Dendritic cell treated with granulocyte-macrophage colony-stimulating factor and Interleukin-4, amounts not matched to agents 40 ng/mL and 50 ng/mL, for 4 days (primary cell): Measurements from ENCODE around the gene KDM6B.
"Not testable (repeated sequence)": the region's sequence is repeated elsewhere in the genome, so short reads cannot be mapped to it uniquely, and the experiment has no call there.

Experiments
- H3K27ac Mint-ChIP-seq: one replicate; pipeline ENCODE4 v1.8.0; 2022; ENCODE audit warnings: mild to moderate bottlenecking, mixed read lengths
- H3K27me3 Mint-ChIP-seq: one replicate; pipeline ENCODE4 v1.8.0; 2022; ENCODE audit warnings: mild to moderate bottlenecking, mixed read lengths
- H3K36me3 Mint-ChIP-seq: one replicate; pipeline ENCODE4 v1.8.0; 2022; ENCODE audit warnings: low read depth, mixed read lengths
- H3K4me1 Mint-ChIP-seq: one replicate; pipeline ENCODE4 v1.8.0; 2022; ENCODE audit warnings: low read depth, mixed read lengths
- H3K4me3 Mint-ChIP-seq: one replicate; pipeline ENCODE4 v1.8.0; 2022; ENCODE audit warnings: mild to moderate bottlenecking, moderate library complexity, mixed read lengths
- H3K9me3 Mint-ChIP-seq: one replicate; pipeline ENCODE4 v1.8.0; 2022; ENCODE audit warnings: mixed read lengths
- intact Hi-C: fragments of 100-400 bp; cut with micrococcal nuclease; formaldehyde crosslinking; loops from one replicate; pipeline ENCODE4 v1.15.0; 2022

Gene KDM6B

DNA sequence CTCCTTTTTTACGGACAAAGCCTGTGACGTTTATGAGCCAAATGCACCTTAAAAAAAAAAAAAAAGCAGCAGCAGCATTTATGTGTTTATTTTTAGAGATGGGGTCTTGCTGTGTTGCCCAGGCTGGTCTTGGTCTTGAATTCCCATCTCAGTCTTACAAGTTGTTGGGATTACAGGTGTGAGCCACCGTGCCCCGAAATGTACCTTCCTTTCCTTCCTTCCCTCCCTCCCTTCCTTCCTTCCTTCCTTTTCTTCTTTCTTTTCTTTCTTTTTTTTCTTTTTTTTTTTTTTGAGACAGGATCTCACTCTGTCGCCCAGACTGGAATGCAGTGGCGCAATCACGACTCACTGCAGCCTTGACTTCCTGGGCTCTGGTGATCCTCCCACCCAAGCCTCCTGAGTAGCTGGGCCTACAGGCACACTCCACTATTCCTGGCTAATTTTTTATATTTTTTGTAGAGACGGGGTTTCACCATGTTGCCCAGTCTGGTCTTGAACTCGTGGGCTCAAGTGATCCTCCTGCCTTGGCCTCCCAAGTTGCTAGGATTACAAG is 24.1 kb upstream of the KDM6B start:
- peaks cover 15% of the 10 kb centered on the region for H3K27me3 Mint-ChIP-seq
- not testable (repeated sequence) for H3K9me3 Mint-ChIP-seq, H3K27ac Mint-ChIP-seq, H3K4me3 Mint-ChIP-seq, H3K36me3 Mint-ChIP-seq
- intact Hi-C loops, result loop anchor here (10.0 kb wide), 1 partner anchor 65 kb away; no protein-coding TSS in a partner anchor
- H3K4me1 Mint-ChIP-seq, result peaks cover 14% of the 10 kb centered on the region

- no peaks in the 10 kb centered on the region for H3K9me3 Mint-ChIP-seq
- H3K4me1 Mint-ChIP-seq, result peaks cover 14% of the 10 kb centered on the region
- H3K4me3 Mint-ChIP-seq, result no peak overlapping the region
- intact Hi-C loops, result loop anchor here (10.0 kb wide), 1 partner anchor 66 kb away; no protein-coding TSS in a partner anchor
- H3K36me3 Mint-ChIP-seq, result no peaks in the 10 kb centered on the region
- H3K27me3 Mint-ChIP-seq, result peaks cover 8% of the 10 kb centered on the region
- H3K27ac Mint-ChIP-seq, result no peak overlapping the region
Measured at GRCh38 chr17:7811251-7811650, 22.8 kb upstream of the KDM6B start.

- no peak overlapping the region for H3K4me3 Mint-ChIP-seq
- no peaks in the 10 kb centered on the region for H3K36me3 Mint-ChIP-seq
- peaks cover 1% of the 10 kb centered on the region for H3K27me3 Mint-ChIP-seq
- no peak overlapping the region for H3K27ac Mint-ChIP-seq
- H3K4me1 Mint-ChIP-seq, result peaks cover 5% of the 10 kb centered on the region
- H3K9me3 Mint-ChIP-seq, result no peaks in the 10 kb centered on the region
- intact Hi-C loops, result loop anchor here (10.0 kb wide), 1 partner anchor 70 kb away; no protein-coding TSS in a partner anchor
Measured at GRCh38 chr17:7814969-7815368, 19.0 kb upstream of the KDM6B start.

DNA sequence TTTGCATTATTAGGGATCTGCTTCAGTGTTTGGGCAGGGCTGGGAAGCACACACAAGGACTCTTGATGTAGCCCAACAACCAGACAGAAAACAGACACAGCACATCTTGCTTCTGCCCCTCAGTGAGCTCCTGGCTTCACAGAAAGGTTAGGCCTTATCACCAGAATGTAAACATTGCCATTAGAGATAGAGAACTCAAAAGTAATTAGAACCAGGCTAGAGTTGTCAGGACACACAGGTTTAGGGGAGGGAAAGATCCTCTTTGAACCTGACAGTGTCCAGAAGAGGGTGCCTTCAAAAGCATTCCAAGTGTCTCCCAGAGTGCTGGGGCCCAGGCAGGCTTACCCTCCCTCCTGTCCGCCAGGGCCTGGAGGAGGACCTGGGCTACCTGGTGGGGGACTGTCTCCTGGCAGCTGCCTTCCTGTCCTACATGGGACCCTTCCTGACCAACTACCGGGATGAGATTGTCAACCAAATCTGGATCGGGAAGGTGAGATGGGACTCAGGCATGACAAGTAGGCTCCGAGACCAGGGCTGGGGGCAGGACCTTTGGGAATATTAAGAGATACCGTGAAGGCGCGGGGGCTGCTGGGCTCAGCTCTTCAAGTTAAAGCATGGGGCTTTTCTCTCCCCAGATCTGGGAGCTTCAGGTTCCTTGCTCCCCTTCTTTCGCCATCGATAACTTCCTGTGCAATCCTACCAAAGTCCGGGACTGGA is 16.9 kb upstream of the KDM6B start:
- intact Hi-C loops, result loop anchor here (10.0 kb wide), 1 partner anchor 72 kb away; no protein-coding TSS in a partner anchor
- no peak overlapping the region for H3K27ac Mint-ChIP-seq
- H3K4me1 Mint-ChIP-seq, result no peaks in the 10 kb centered on the region
- H3K9me3 Mint-ChIP-seq, result no peaks in the 10 kb centered on the region
- H3K36me3 Mint-ChIP-seq, result no peaks in the 10 kb centered on the region
- peaks cover 6% of the 10 kb centered on the region for H3K27me3 Mint-ChIP-seq
- H3K4me3 Mint-ChIP-seq, result no peak overlapping the region

- Mint-ChIP-seq H3K36me3 (no peaks in the 10 kb centered on the region), H3K4me1 (no peaks in the 10 kb centered on the region), H3K4me3 (no peak overlapping the region), H3K27me3 (peaks cover 6% of the 10 kb centered on the region), H3K27ac (no peak overlapping the region), H3K9me3 (no peaks in the 10 kb centered on the region)
- intact Hi-C loops, result loop anchor here (10.0 kb wide), 1 partner anchor 73 kb away; no protein-coding TSS in a partner anchor
Measured at GRCh38 chr17:7817643-7817964, 16.4 kb upstream of the KDM6B start.

GRCh38 chr17:7818026-7818425 is 16.0 kb upstream of the KDM6B start:
- Mint-ChIP-seq H3K27ac (no peak overlapping the region), H3K27me3 (peaks cover 6% of the 10 kb centered on the region)

DNA sequence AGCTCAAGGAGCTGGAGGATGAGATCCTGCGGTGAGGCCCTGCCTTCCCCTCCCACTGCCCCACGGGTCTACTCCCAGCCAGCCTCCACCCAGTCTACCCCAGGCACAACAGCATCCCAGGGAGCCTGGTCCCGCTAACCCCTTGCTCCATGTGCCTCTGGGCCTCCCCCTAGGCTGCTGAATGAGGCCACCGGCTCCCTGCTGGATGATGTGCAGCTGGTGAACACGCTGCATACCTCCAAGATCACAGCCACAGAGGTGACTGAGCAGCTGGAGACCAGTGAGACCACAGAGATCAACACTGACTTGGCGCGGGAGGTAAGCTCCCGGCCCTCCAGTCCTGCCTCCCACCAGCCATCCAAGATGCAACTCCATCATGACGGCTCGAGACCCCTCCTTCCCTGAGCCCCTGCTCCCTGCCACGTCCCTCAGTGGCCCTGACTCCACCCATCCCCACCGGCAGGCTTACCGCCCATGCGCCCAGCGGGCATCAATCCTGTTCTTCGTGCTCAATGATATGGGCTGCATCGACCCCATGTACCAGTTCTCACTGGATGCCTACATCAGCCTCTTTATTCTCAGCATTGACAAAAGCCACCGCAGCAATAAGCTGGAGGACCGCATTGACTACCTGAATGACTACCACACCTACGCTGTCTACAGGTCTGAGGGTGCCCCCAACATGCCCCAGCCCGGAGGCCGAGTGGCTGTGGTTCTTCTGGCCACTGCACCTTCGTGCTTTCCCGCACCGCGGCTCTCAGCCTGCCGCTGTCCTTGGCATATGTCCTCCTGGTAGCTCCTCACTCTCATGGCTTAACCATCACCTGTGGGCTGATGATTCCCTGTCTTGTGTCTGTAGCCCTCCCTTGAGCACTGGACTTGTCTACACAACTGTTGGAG is 15.0 kb upstream of the KDM6B start:
- Mint-ChIP-seq H3K27me3 (peaks cover 11% of the 10 kb centered on the region), H3K9me3 (no peaks in the 10 kb centered on the region), H3K4me1 (no peaks in the 10 kb centered on the region), H3K27ac (no peak overlapping the region), H3K4me3 (no peak overlapping the region), H3K36me3 (no peaks in the 10 kb centered on the region)
- intact Hi-C loops, result loop anchor here (10.0 kb wide), 1 partner anchor 74 kb away; no protein-coding TSS in a partner anchor

More at GRCh38 chr17:7818026-7818425, 16.0 kb upstream of the KDM6B start:
- Mint-ChIP-seq H3K9me3 (no peaks in the 10 kb centered on the region), H3K4me3 (no peak overlapping the region), H3K36me3 (no peaks in the 10 kb centered on the region), H3K4me1 (no peaks in the 10 kb centered on the region)
- intact Hi-C loops, result loop anchor here (10.0 kb wide), 1 partner anchor 73 kb away; no protein-coding TSS in a partner anchor

DNA sequence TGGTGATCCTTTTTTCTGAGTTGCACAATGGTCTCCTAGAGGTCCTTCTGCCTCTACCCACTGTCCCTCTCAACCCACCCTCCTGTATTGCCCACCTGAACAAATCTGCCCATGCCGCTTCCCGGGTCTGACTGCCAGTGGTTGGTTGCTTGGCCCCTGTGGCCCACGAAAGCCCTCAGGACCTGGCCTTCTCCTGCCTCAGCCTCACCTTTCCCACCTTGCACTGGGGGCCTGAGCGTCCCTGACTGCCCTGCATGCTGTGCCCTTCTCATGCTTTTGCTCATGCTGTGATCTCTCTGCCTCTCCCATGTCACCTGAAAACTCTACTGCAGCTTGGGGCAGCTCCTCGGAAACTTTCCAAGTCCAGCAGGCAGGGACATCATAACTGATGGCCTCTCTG is 13.8 kb upstream of the KDM6B start:
- Mint-ChIP-seq H3K36me3 (no peaks in the 10 kb centered on the region), H3K4me1 (peaks cover 5% of the 10 kb centered on the region), H3K27me3 (peaks cover 17% of the 10 kb centered on the region), H3K9me3 (no peaks in the 10 kb centered on the region), H3K4me3 (no peak overlapping the region), H3K27ac (no peak overlapping the region)
- intact Hi-C loops, result no loop called here

- no peaks in the 10 kb centered on the region for H3K36me3 Mint-ChIP-seq
- no peak overlapping the region for H3K27ac Mint-ChIP-seq
- H3K9me3 Mint-ChIP-seq, result no peaks in the 10 kb centered on the region
- H3K4me3 Mint-ChIP-seq, result no peak overlapping the region
- peaks cover 22% of the 10 kb centered on the region for H3K27me3 Mint-ChIP-seq
- intact Hi-C loops, result loop anchor here (1.0 to 2.0 kb wide), 3 partner anchors 29 to 167 kb away; no protein-coding TSS in a partner anchor
- peaks cover 10% of the 10 kb centered on the region for H3K4me1 Mint-ChIP-seq
Measured at GRCh38 chr17:7822126-7822525, 11.9 kb upstream of the KDM6B start.

- no peaks in the 10 kb centered on the region for H3K9me3 Mint-ChIP-seq
- intact Hi-C loops, result loop anchor here (2.0 kb wide), 2 partner anchors 73 to 165 kb away; no protein-coding TSS in a partner anchor
- peaks cover 29% of the 10 kb centered on the region for H3K27me3 Mint-ChIP-seq
- H3K4me3 Mint-ChIP-seq, result no peak overlapping the region
- H3K4me1 Mint-ChIP-seq, result peaks cover 10% of the 10 kb centered on the region
- H3K36me3 Mint-ChIP-seq, result no peaks in the 10 kb centered on the region
- no peak overlapping the region for H3K27ac Mint-ChIP-seq
Measured at GRCh38 chr17:7823581-7824001, 10.4 kb upstream of the KDM6B start.

DNA sequence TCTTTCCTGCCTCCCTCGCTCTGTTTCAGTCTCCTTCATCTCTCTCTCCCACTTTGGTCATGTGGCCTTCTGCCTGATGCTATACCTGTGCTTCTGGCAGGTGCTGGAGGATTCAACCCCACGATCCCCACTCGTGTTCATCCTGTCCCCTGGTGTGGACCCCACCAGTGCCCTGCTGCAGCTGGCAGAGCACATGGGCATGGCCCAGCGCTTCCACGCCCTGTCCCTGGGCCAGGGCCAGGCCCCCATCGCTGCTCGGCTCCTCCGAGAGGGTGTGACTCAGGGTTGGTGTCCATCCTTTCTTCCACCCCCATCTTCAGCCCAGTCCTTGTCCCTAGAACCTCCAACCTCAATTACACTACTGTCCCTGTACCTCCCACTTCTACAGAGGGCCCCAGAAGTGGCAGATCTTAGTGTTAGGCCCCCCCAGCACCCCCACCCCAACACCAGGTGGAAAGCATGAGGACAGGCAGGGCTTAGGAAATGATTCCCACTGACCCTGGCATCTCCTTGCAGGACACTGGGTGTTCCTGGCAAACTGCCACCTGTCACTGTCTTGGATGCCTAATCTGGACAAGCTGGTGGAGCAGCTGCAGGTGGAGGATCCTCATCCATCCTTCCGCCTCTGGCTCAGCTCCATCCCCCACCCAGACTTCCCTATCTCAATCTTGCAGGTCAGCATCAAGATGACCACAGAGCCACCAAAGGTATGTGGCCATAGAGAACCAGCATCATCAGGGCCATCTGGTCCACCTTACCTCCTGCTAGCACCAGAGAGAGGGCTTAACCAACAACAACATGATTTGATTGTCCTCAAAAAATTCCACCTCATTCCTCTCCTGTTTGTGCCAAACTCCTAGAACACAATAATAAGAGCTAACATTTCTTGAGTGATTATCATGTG is 9.7 kb upstream of the KDM6B start:
- intact Hi-C loops, result no loop called here
- Mint-ChIP-seq H3K36me3 (no peaks in the 10 kb centered on the region), H3K9me3 (no peaks in the 10 kb centered on the region), H3K4me3 (no peak overlapping the region), H3K4me1 (peaks cover 10% of the 10 kb centered on the region), H3K27me3 (peaks cover 28% of the 10 kb centered on the region), H3K27ac (no peak overlapping the region)

DNA sequence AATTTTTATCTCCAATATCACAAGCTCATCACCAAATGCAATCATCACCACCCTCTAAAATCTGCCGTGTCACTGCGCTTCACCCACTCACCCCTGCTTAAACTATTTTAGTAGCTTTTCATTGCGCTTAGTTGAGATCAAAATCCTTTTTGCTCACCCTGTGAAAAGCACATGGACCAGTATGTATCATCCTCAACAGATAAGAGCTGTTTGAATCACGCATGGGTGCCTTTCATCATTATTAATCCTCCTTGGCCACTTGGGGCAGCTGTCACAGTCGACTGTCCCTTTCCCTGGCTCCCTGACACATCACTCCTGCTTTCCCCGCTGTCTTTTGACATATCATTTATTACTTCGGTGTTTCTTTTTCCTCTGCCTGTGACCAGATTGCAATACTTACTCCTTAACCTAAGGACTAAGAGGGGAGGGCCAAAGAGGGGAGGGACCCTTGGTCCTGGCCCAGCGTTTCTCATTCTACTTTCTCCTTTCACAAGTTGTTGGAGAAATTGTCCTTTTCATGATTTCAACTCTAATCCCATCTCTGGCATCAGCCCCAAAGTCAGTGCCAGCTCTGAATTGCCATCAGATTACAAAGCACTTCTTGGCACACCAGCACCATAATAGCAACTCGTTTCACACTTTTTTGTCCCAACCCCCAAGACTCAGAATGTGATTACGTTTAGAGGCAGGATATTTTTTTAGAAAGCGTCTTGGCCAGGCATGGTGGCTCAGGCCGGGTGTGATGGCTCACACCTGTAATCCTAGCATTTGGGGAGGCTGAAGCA is 8.6 kb upstream of the KDM6B start:
- Mint-ChIP-seq H3K27me3 (peaks cover 27% of the 10 kb centered on the region), H3K36me3 (no peaks in the 10 kb centered on the region), H3K9me3 (no peaks in the 10 kb centered on the region), H3K4me3 (no peak overlapping the region), H3K4me1 (peaks cover 10% of the 10 kb centered on the region), H3K27ac (no peak overlapping the region)
- intact Hi-C loops, result no loop called here
